HCT116 (cell line): Measurements from ENCODE around the gene PLEKHH2. TPM values are rescaled to one million over a fixed set of nuclear protein-coding genes. Genes with fewer than 3 reads are reported as not detected.

ENCODE experiments used
- ATAC-seq: fragments of 200-7000 bp; cut with Tn5 transposase; 2 replicates; pipeline ENCODE4 v1.9.1; 2020; ENCODE audit warnings: mild to moderate bottlenecking, moderate library complexity
- BruUV-seq: library from RNA; stranded (reverse); fragments of 400-500 nt; replicated peaks from 2 replicates; lab custom pipeline; 2021; lab: Mats Ljungman, UMichigan
- CTCF ChIA-PET: fragments of 300-600 bp; sonication (Branson Sonifier 250); formaldehyde crosslinking; loops from one replicate; lab custom pipeline; 2021; ENCODE audit warnings: antibody characterized with exemption; lab: Charles Lee
- POLR2A ChIA-PET: fragments of 300-600, 350-600 bp; sonication (Branson Sonifier 250); formaldehyde crosslinking; loops from one replicate; lab custom pipeline; 2021; ENCODE audit warnings: antibody characterized with exemption; lab: Charles Lee
- RAD21 ChIA-PET, 2 experiments: fragments of 300-600 bp; sonication (Branson Sonifier 250); formaldehyde crosslinking; loops; one replicate each; lab custom pipeline; 2023; ENCODE audit warnings: low total read pairs in 2 of 2; ENCODE audit not compliant: uncharacterized antibody in 2 of 2, unreplicated experiment in 2 of 2, low non-redundant PET in 1 of 2; lab: Charles Lee
- DNase-seq: peaks from one replicate; pipeline ENCODE4 v3.0.0-alpha.2; 2010; ENCODE audit warnings: low read depth, low spot score
- H2AFZ ChIP-seq: fragments of 200-600 bp; shearing (Covaris generic), sonication (generic); 2 replicates; pipeline ENCODE4 v1.6.1; 2017; ENCODE audit warnings: low read depth, mixed run types, mixed read lengths, antibody characterized with exemption, low read length; ENCODE audit not compliant: poor library complexity, severe bottlenecking
- H3K27ac ChIP-seq: 2 replicates; pipeline ENCODE4 v1.5.1; 2012; ENCODE audit warnings: low read depth, low read length
- H3K27me3 ChIP-seq: fragments of 200-600 bp; sonication (generic); 2 replicates; pipeline ENCODE4 v1.6.1; 2016; ENCODE audit warnings: mixed run types, low read length, mixed read lengths; ENCODE audit not compliant: insufficient read depth
- H3K36me3 ChIP-seq, 2 experiments: fragments of 200-500 bp in 1 of 2; fragments of 200-600 bp in 1 of 2; sonication (Bioruptor generic) in 1 of 2; sonication (generic) in 1 of 2; 2 replicates each; pipeline versions ENCODE4 v1.5.1 to v1.6.1; 2014 to 2016; ENCODE audit warnings: low read length in 2 of 2, inconsistent platforms in 1 of 2, mixed read lengths in 1 of 2, mixed run types in 1 of 2; ENCODE audit not compliant: insufficient read depth in 2 of 2, control insufficient read depth in 1 of 2
- H3K4me1 ChIP-seq, 2 experiments: fragments of 200-600 bp in 1 of 2; sonication (generic) in 1 of 2; 2 replicates each; pipeline versions ENCODE4 v1.5.1 to v1.6.1; 2012 to 2017; ENCODE audit warnings: low read length in 2 of 2, inconsistent platforms in 1 of 2, mild to moderate bottlenecking in 1 of 2, mixed read lengths in 1 of 2, mixed run types in 1 of 2, moderate library complexity in 1 of 2; ENCODE audit not compliant: insufficient read depth in 2 of 2, control insufficient read depth in 1 of 2
- H3K4me2 ChIP-seq: fragments of 200-600 bp; sonication (generic); 2 replicates; pipeline ENCODE4 v1.6.1; 2017; ENCODE audit warnings: mixed run types, low read length, mixed read lengths
- H3K4me3 ChIP-seq, 2 experiments: fragments of 200-600 bp in 1 of 2; sonication (generic) in 1 of 2; replicated peaks in 1 of 2; 2 replicates each; pipeline ENCODE4 v1.5.1; 2011 to 2016; ENCODE audit warnings: low read length in 2 of 2, control low read depth in 1 of 2, low read depth in 1 of 2, mild to moderate bottlenecking in 1 of 2, mixed read lengths in 1 of 2, mixed run types in 1 of 2
- H3K79me2 ChIP-seq: fragments of 200-600 bp; sonication (generic); 2 replicates; pipeline ENCODE4 v1.6.1; 2017; ENCODE audit warnings: mild to moderate bottlenecking, mixed run types, low read length, moderate library complexity, mixed read lengths; ENCODE audit not compliant: insufficient read depth
- H3K9ac ChIP-seq: fragments of 200-600 bp; sonication (generic); 2 replicates; pipeline ENCODE4 v1.6.1; 2016; ENCODE audit warnings: low read length, mixed read lengths
- H3K9me2 ChIP-seq: fragments of 200-600 bp; sonication (generic), shearing (Covaris generic); 2 replicates; pipeline ENCODE4 v1.6.1; 2017; ENCODE audit warnings: mixed run types, mild to moderate bottlenecking, moderate library complexity; ENCODE audit not compliant: insufficient read depth
- H3K9me3 ChIP-seq, 2 experiments: fragments of 200-500 bp in 1 of 2; fragments of 200-600 bp in 1 of 2; sonication (Bioruptor generic) in 1 of 2; sonication (generic) in 1 of 2; 2 replicates each; pipeline ENCODE4 v1.6.1; 2014 to 2017; ENCODE audit warnings: low read length in 2 of 2, mixed read lengths in 2 of 2, inconsistent platforms in 1 of 2, low read depth in 1 of 2, mild to moderate bottlenecking in 1 of 2, mixed run types in 1 of 2, moderate library complexity in 1 of 2; ENCODE audit not compliant: control insufficient read depth in 1 of 2, insufficient read depth in 1 of 2
- H4K20me1 ChIP-seq: fragments of 200-600 bp; sonication (generic), shearing (Covaris generic); 2 replicates; pipeline ENCODE4 v1.6.1; 2017; ENCODE audit warnings: mixed run types, mild to moderate bottlenecking, moderate library complexity; ENCODE audit not compliant: insufficient read depth
- CTCF ChIP-seq, 3 experiments: fragments of 200-600 bp in 1 of 3; sonication (generic) in 1 of 3; IDR thresholded peaks in 2 of 3; conservative IDR thresholded peaks in 1 of 3; 2 replicates each; pipeline ENCODE4 v1.5.1; 2012 to 2017; ENCODE audit warnings: low read depth in 2 of 3, low read length in 2 of 3, antibody characterized with exemption in 1 of 3, borderline replicate concordance in 1 of 3, control low read depth in 1 of 3, mild to moderate bottlenecking in 1 of 3, mixed read lengths in 1 of 3, mixed run types in 1 of 3, moderate library complexity in 1 of 3; ENCODE audit not compliant: insufficient read depth in 1 of 3
- EGR1 ChIP-seq: IDR thresholded peaks from 2 replicates; pipeline ENCODE4 v1.6.1; 2012; ENCODE audit warnings: low read depth
- ELF1 ChIP-seq: IDR thresholded peaks from 2 replicates; pipeline ENCODE4 v1.6.1; 2012; ENCODE audit warnings: low read depth, borderline replicate concordance
- JUND ChIP-seq: IDR thresholded peaks from 2 replicates; pipeline ENCODE4 v1.6.1; 2012
- POLR2AphosphoS5 ChIP-seq: IDR thresholded peaks from 2 replicates; pipeline ENCODE4 v1.6.1; 2011; ENCODE audit warnings: mild to moderate bottlenecking, low read depth, low read length, moderate library complexity
- RAD21 ChIP-seq: IDR thresholded peaks from 2 replicates; pipeline ENCODE4 v1.6.1; 2012; ENCODE audit warnings: low read depth, mild to moderate bottlenecking
- SIN3A ChIP-seq: IDR thresholded peaks from 2 replicates; pipeline ENCODE4 v1.6.1; 2012; ENCODE audit warnings: low read depth
- SP1 ChIP-seq: IDR thresholded peaks from 2 replicates; pipeline ENCODE4 v1.6.1; 2012; ENCODE audit warnings: low read depth
- SRF ChIP-seq: IDR thresholded peaks from 2 replicates; pipeline ENCODE4 v1.6.1; 2012; ENCODE audit warnings: low read depth
- TCF7L2 ChIP-seq: IDR thresholded peaks from 2 replicates; pipeline ENCODE4 v1.7.0; 2011; ENCODE audit warnings: borderline replicate concordance, inconsistent platforms; ENCODE audit not compliant: insufficient read depth, insufficient read length; ENCODE audit errors: extremely low read depth
- ZFX ChIP-seq: fragments of 450-650 bp; IDR thresholded peaks from 2 replicates; pipeline ENCODE4 v1.6.1; 2017
- intact Hi-C: fragments of 100-400 bp; cut with micrococcal nuclease; formaldehyde crosslinking; loops from 2 replicates; pipeline ENCODE4 v1.10.0; 2022
- total RNA-seq: library from RNA; stranded (reverse); gene quantifications from one replicate; pipeline ENCODE4 v1.2.1, GENCODE V29; 2021; ENCODE audit not compliant: unreplicated experiment
- TF ChIP-seq, protein P1 (sequence below): IDR thresholded peaks from 2 replicates; pipeline ENCODE4 v1.6.1; 2011; ENCODE audit warnings: mild to moderate bottlenecking, low read length, moderate library complexity; ENCODE audit not compliant: insufficient replicate concordance; ENCODE audit errors: extremely low read depth
- TF ChIP-seq, protein P2 (sequence below): IDR thresholded peaks from 2 replicates; pipeline ENCODE4 v1.6.1; 2012

PLEKHH2 gene
- total RNA-seq, 1 experiment from 2014 or later, result 7.8 TPM

DNA sequence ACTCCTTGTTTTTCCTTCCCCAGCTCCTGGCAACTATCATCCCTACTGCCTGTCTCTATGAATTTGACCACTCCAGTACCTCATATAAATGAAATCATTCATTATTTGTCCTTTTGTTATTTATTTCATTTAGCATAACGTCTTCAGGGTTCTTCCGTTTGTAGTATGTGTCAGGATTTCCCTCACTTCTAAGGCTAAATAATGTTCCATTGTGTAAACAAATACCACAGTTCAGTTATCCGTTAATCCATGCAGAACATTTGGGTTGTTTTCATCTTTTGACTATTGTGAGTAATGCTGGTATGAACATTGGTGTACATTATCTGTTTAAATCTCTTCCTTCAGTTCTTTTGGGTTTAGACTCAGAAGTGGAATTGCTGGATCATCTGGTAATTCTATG lies 155.6 kb downstream of the PLEKHH2 start:
- H3K9ac ChIP-seq, result no peak overlapping the region
- H2AFZ ChIP-seq, result no peak overlapping the region
- POLR2A ChIA-PET, result no interaction called here
- no peaks in the 10 kb centered on the region for H3K79me2 ChIP-seq
- no peaks in the 10 kb centered on the region for H3K9me3 ChIP-seq
- ATAC-seq (no peak), DNase-seq (no peak)
- no peak overlapping the region for H3K4me3 ChIP-seq
- RAD21 ChIA-PET, result no interaction called here
- TF ChIP-seq ELF1 (no peak), TCF7L2 (no peak), JUND (no peak)
- TF ChIP-seq, protein P1, sequence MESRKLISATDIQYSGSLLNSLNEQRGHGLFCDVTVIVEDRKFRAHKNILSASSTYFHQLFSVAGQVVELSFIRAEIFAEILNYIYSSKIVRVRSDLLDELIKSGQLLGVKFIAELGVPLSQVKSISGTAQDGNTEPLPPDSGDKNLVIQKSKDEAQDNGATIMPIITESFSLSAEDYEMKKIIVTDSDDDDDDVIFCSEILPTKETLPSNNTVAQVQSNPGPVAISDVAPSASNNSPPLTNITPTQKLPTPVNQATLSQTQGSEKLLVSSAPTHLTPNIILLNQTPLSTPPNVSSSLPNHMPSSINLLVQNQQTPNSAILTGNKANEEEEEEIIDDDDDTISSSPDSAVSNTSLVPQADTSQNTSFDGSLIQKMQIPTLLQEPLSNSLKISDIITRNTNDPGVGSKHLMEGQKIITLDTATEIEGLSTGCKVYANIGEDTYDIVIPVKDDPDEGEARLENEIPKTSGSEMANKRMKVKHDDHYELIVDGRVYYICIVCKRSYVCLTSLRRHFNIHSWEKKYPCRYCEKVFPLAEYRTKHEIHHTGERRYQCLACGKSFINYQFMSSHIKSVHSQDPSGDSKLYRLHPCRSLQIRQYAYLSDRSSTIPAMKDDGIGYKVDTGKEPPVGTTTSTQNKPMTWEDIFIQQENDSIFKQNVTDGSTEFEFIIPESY, result no peak
- H3K4me2 ChIP-seq, result no peak overlapping the region
- no peaks in the 10 kb centered on the region for H3K9me2 ChIP-seq
- CTCF ChIA-PET, result no interaction called here
- peaks cover 0 to 5% of the 10 kb centered on the region in 2 experiments; a peak in 1 of 4 replicates for H3K4me1 ChIP-seq
- no peaks in the 10 kb centered on the region for H4K20me1 ChIP-seq
- no peak overlapping the region for H3K27ac ChIP-seq
- H3K27me3 ChIP-seq, result no peaks in the 10 kb centered on the region
- intact Hi-C loops, result no loop called here
- H3K36me3 ChIP-seq, result no peaks in the 10 kb centered on the region
- BruUV-seq, result no TSS peak

- DNase-seq, result no peak
- H3K4me1 ChIP-seq, result peaks cover 0 to 5% of the 10 kb centered on the region in 2 experiments; a peak in 1 of 4 replicates
- no peak for ATAC-seq
- no peaks in the 10 kb centered on the region for H3K9me2 ChIP-seq
- POLR2A ChIA-PET, result no interaction called here
- no peaks in the 10 kb centered on the region for H3K79me2 ChIP-seq
- H3K27me3 ChIP-seq, result no peaks in the 10 kb centered on the region
- no peak overlapping the region for H3K27ac ChIP-seq
- intact Hi-C loops, result no loop called here
- no peaks in the 10 kb centered on the region for H3K9me3 ChIP-seq
- TF ChIP-seq POLR2AphosphoS5, result no peak
- TF ChIP-seq TCF7L2, result no peak
- TF ChIP-seq ZFX, result no peak
- TF ChIP-seq SIN3A, result no peak
- TF ChIP-seq, protein P1, result no peak
- TF ChIP-seq SRF, result no peak
- no peak for TF ChIP-seq RAD21
- TF ChIP-seq EGR1, result no peak
- TF ChIP-seq JUND, result no peak
- TF ChIP-seq, protein P2, sequence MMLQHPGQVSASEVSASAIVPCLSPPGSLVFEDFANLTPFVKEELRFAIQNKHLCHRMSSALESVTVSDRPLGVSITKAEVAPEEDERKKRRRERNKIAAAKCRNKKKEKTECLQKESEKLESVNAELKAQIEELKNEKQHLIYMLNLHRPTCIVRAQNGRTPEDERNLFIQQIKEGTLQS, result no peak
- TF ChIP-seq SP1, result no peak
- no peak for TF ChIP-seq CTCF (IDR thresholded peaks at IDR 0.05 in 2 of 3, conservative IDR thresholded peaks at IDR 0.05 in 1 of 3; ENCODE audit: borderline replicate concordance in 1 of 3, insufficient read depth in 1 of 3, low read depth in 2 of 3, low read length in 2 of 3)
- TF ChIP-seq, all 23 proteins: peak for 0
- CTCF ChIA-PET, result no interaction called here
- no TSS peak for BruUV-seq
- Histone ChIP-seq H3K36me3 (no peaks in the 10 kb centered on the region), H3K9ac (no peak overlapping the region), H3K4me3 (no peak overlapping the region), H2AFZ (no peak overlapping the region), H3K4me2 (no peak overlapping the region), H4K20me1 (no peaks in the 10 kb centered on the region)
- RAD21 ChIA-PET, result no interaction called here
Measured at GRCh38 chr2:43794956-43795355, 157.9 kb downstream of the PLEKHH2 start.
